K562 (cell line): ENCODE results near the gene PHF1. TPM values are rescaled to one million over a fixed set of nuclear protein-coding genes. Genes with fewer than 3 reads are reported as not detected.

Experiments used
- CBFB ChIP-seq: sonication (generic); formaldehyde crosslinking; IDR thresholded peaks from 2 replicates; pipeline ENCODE4 v1.4.0; 2020; ENCODE audit warnings: mild to moderate bottlenecking, missing genetic modification reagents
- CBX1 ChIP-seq: sonication (generic); IDR thresholded peaks from 2 replicates; pipeline ENCODE4 v1.6.1; 2016; ENCODE audit warnings: antibody characterized with exemption, low read depth, mild to moderate bottlenecking
- DACH1 ChIP-seq: fragments of 450-650 bp; IDR thresholded peaks from 2 replicates; pipeline ENCODE4 v1.6.1; 2018; ENCODE audit not compliant: partially characterized antibody
- DPF2 ChIP-seq: fragments of 450-650 bp; IDR thresholded peaks from 2 replicates; pipeline ENCODE4 v1.6.1; 2016
- ESRRA ChIP-seq: fragments of 450-650 bp; IDR thresholded peaks from 2 replicates; pipeline ENCODE4 v1.6.1; 2014; ENCODE audit warnings: low read depth, mild to moderate bottlenecking, moderate library complexity, borderline replicate concordance
- HMGXB4 ChIP-seq: sonication (generic); formaldehyde crosslinking; IDR thresholded peaks from 2 replicates; pipeline ENCODE4 v1.8.1; 2023; ENCODE audit warnings: mild to moderate bottlenecking, missing genetic modification reagents
- JUN ChIP-seq, 2 experiments: sonication (generic) in 1 of 2; formaldehyde crosslinking in 1 of 2; IDR thresholded peaks; 2 replicates each; pipeline versions ENCODE4 v1.6.1 to v1.8.0; 2012 to 2022; ENCODE audit warnings: borderline replicate concordance in 2 of 2, mild to moderate bottlenecking in 2 of 2, improper control_type of control experiment in 1 of 2, low read depth in 1 of 2, low read length in 1 of 2, missing genetic modification reagents in 1 of 2
- KHSRP ChIP-seq: fragments of 450-650 bp; IDR thresholded peaks from 2 replicates; pipeline ENCODE4 v1.6.1; 2017
- MCM2 ChIP-seq: fragments of 450-650 bp; IDR thresholded peaks from 2 replicates; pipeline ENCODE4 v1.6.1; 2017; ENCODE audit warnings: low read depth, mild to moderate bottlenecking
- POLR2AphosphoS2 ChIP-seq: IDR thresholded peaks from 2 replicates; pipeline ENCODE4 v1.6.1; 2012; ENCODE audit warnings: low read length, improper control_type of control experiment
- POLR3A ChIP-seq: IDR thresholded peaks from 2 replicates; pipeline ENCODE4 v1.6.1; 2011; ENCODE audit warnings: borderline replicate concordance, mild to moderate bottlenecking, moderate library complexity; ENCODE audit not compliant: insufficient read length, insufficient read depth; ENCODE audit errors: extremely low read depth
- PURB ChIP-seq: sonication (generic); formaldehyde crosslinking; IDR thresholded peaks from 2 replicates; pipeline ENCODE4 v1.9.0; 2021; ENCODE audit warnings: low read depth, mild to moderate bottlenecking, missing genetic modification reagents
- PYGO2 ChIP-seq: fragments of 450-650 bp; IDR thresholded peaks from 2 replicates; pipeline ENCODE4 v1.6.1; 2016; ENCODE audit warnings: mild to moderate bottlenecking, missing genetic modification characterization, moderate library complexity, missing compliant biosample characterization
- SMAD3 ChIP-seq: fragments of 450-650 bp; formaldehyde crosslinking; conservative IDR thresholded peaks from 2 replicates; pipeline ENCODE4 v1.4.0; 2020; ENCODE audit warnings: mild to moderate bottlenecking
- TEAD1 ChIP-seq, 2 experiments: fragments of 450-650 bp in 1 of 2; sonication (generic) in 1 of 2; formaldehyde crosslinking; IDR thresholded peaks; 2 replicates each; pipeline versions ENCODE4 v1.4.0 to v1.8.0; 2020 to 2022; ENCODE audit warnings: mild to moderate bottlenecking in 2 of 2, missing genetic modification reagents in 1 of 2
- YY1 ChIP-seq, 3 experiments: IDR thresholded peaks; 2 replicates each; pipeline ENCODE4 v1.6.1; 2011; ENCODE audit warnings: low read length in 2 of 3, mild to moderate bottlenecking in 2 of 3, moderate library complexity in 2 of 3, borderline replicate concordance in 1 of 3, control low read depth in 1 of 3, low read depth in 1 of 3; ENCODE audit not compliant: insufficient read depth in 3 of 3, insufficient replicate concordance in 2 of 3, control insufficient read depth in 1 of 3, insufficient read length in 1 of 3; ENCODE audit errors: extremely low read depth in 1 of 3
- ZKSCAN8 ChIP-seq: fragments of 200-800 bp; sonication (Bioruptor generic); IDR thresholded peaks from 2 replicates; pipeline ENCODE4 v1.6.1; 2016; ENCODE audit warnings: missing genetic modification characterization, missing compliant biosample characterization
- ZNF444 ChIP-seq: fragments of 250-450 bp; sonication (Bioruptor Pico); IDR thresholded peaks from 2 replicates; pipeline ENCODE4 v1.4.0; 2020; ENCODE audit warnings: mild to moderate bottlenecking, moderate library complexity
- polyA plus RNA-seq, 8 experiments: library from polyadenylated mRNA; depleted of rRNA in 4 of 8; stranded (reverse) in 5 of 8; unstranded in 3 of 8; fragments of >200 nt; fragmentation: Nextera tagmentation in 2 of 8; fragmentation: Illumina TruSeq in 1 of 8; extraction: Ambion mirVana in 2 of 8; extraction: Trizol in 1 of 8; gene quantifications; 2 replicates each; pipeline versions ENCODE4 v1.2.1 to v1.2.3, GENCODE V29; 2011 to 2014; ENCODE audit warnings: inconsistent platforms in 1 of 8, missing spikeins in 1 of 8
- total RNA-seq, 7 experiments: library from RNA; depleted of rRNA in 6 of 7; stranded (reverse); fragments of >200 nt in 6 of 7; fragmentation: Illumina TruSeq in 2 of 7; extraction: Trizol in 2 of 7; gene quantifications; 2 replicates each; pipeline versions ENCODE4 v1.2.1 to v1.2.3, GENCODE V29; 2011 to 2021; ENCODE audit warnings: low replicate concordance in 1 of 7
- TF ChIP-seq, protein P1 (sequence below): fragments of 450-650 bp; conservative IDR thresholded peaks from 2 replicates; pipeline ENCODE4 v1.6.1; 2016; ENCODE audit warnings: missing genetic modification characterization, low read depth, mild to moderate bottlenecking, missing compliant biosample characterization, moderate library complexity
- TF ChIP-seq, protein P2 (sequence below): fragments of 250-450 bp; sonication (Bioruptor Pico); IDR thresholded peaks from 2 replicates; pipeline ENCODE4 v1.8.0; 2021; ENCODE audit warnings: moderate library complexity, mild to moderate bottlenecking, inconsistent platforms
- TF ChIP-seq, protein P3 (sequence below): sonication (generic); formaldehyde crosslinking; IDR thresholded peaks from 2 replicates; pipeline ENCODE4 v1.8.1; 2022; ENCODE audit warnings: missing genetic modification reagents

PHF1 gene
- total and polyA plus RNA-seq, 9 of the 15 experiments (the other 6 are each of a cell fraction or from before 2014, with no cell fraction given), result 3.7 to 64.2 (median 33.7) TPM

GRCh38 chr6:33420491-33421343 lies 9.9 kb downstream of the PHF1 start (continued):
- TF ChIP-seq YY1 (IDR thresholded peaks at IDR 0.05; ENCODE audit: borderline replicate concordance in 1 of 3, control insufficient read depth in 1 of 3, extremely low read depth in 1 of 3, insufficient read depth in 3 of 3, insufficient read length in 1 of 3, insufficient replicate concordance in 2 of 3, low read depth in 1 of 3, low read length in 2 of 3) (peak in 1 of 3 experiments; percentile 21), PURB (no peak), CBX1 (peak; percentile 30; the same call in 1 of the 2 replicates), POLR3A (no peak), POLR2AphosphoS2 (no peak), HMGXB4 (CRISPR knock-in tag) (no peak), DACH1 (peak; percentile 36), TEAD1 (CRISPR knock-in tag; IDR thresholded peaks at IDR 0.05) (no peak), CBFB (CRISPR knock-in tag) (no peak), MCM2 (no peak), PYGO2 (no peak), SMAD3 (no peak), ZNF444 (no peak), ESRRA (no peak), KHSRP (no peak), ZKSCAN8 (CRISPR knock-in tag) (no peak), DPF2 (peak; percentile 71), JUN (IDR thresholded peaks at IDR 0.05; ENCODE audit: borderline replicate concordance, low read depth, low read length) (no peak), JUN (CRISPR knock-in tag; IDR thresholded peaks at IDR 0.05; ENCODE audit: borderline replicate concordance) (no peak)
- TF ChIP-seq, protein P1, sequence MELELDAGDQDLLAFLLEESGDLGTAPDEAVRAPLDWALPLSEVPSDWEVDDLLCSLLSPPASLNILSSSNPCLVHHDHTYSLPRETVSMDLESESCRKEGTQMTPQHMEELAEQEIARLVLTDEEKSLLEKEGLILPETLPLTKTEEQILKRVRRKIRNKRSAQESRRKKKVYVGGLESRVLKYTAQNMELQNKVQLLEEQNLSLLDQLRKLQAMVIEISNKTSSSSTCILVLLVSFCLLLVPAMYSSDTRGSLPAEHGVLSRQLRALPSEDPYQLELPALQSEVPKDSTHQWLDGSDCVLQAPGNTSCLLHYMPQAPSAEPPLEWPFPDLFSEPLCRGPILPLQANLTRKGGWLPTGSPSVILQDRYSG (tag), result no peak
- TF ChIP-seq, protein P2, sequence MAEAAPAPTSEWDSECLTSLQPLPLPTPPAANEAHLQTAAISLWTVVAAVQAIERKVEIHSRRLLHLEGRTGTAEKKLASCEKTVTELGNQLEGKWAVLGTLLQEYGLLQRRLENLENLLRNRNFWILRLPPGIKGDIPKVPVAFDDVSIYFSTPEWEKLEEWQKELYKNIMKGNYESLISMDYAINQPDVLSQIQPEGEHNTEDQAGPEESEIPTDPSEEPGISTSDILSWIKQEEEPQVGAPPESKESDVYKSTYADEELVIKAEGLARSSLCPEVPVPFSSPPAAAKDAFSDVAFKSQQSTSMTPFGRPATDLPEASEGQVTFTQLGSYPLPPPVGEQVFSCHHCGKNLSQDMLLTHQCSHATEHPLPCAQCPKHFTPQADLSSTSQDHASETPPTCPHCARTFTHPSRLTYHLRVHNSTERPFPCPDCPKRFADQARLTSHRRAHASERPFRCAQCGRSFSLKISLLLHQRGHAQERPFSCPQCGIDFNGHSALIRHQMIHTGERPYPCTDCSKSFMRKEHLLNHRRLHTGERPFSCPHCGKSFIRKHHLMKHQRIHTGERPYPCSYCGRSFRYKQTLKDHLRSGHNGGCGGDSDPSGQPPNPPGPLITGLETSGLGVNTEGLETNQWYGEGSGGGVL (CRISPR knock-in tag), result no peak
- TF ChIP-seq, protein P3, sequence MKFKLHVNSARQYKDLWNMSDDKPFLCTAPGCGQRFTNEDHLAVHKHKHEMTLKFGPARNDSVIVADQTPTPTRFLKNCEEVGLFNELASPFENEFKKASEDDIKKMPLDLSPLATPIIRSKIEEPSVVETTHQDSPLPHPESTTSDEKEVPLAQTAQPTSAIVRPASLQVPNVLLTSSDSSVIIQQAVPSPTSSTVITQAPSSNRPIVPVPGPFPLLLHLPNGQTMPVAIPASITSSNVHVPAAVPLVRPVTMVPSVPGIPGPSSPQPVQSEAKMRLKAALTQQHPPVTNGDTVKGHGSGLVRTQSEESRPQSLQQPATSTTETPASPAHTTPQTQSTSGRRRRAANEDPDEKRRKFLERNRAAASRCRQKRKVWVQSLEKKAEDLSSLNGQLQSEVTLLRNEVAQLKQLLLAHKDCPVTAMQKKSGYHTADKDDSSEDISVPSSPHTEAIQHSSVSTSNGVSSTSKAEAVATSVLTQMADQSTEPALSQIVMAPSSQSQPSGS, result no peak
